Choroid plexus epithelial cell (primary cell): ENCODE results near the gene KLHL26.

Source experiments
- DNase-seq: peaks from one replicate; pipeline ENCODE4 v3.0.0-alpha.2; 2010; ENCODE audit warnings: low read depth
- H3K4me3 ChIP-seq: 2 replicates; pipeline ENCODE4 v1.5.1; 2011; ENCODE audit warnings: low read depth, mild to moderate bottlenecking, control low read depth, low read length, moderate library complexity
- CTCF ChIP-seq: conservative IDR thresholded peaks from 2 replicates; pipeline ENCODE4 v1.5.1; 2011; ENCODE audit warnings: low read depth, mild to moderate bottlenecking, control low read depth, inconsistent platforms, low read length, moderate library complexity

Gene KLHL26

GRCh38 chr19:18620311-18620710 lies 16.5 kb upstream of the KLHL26 start:
- no peak overlapping the region for H3K4me3 ChIP-seq
- TF ChIP-seq CTCF, result no peak
- no peak for DNase-seq

GRCh38 chr19:18620902-18621301 lies 15.9 kb upstream of the KLHL26 start:
- no peak for DNase-seq
- H3K4me3 ChIP-seq, result no peak overlapping the region
- no peak for TF ChIP-seq CTCF

- TF ChIP-seq CTCF, result no peak
These were observed 9.9 kb upstream of the KLHL26 start for GRCh38 chr19:18626906-18627305.

GRCh38 chr19:18629166-18630088 lies 7.4 kb upstream of the KLHL26 start:
- peak; percentile 46 for DNase-seq
- no peak for TF ChIP-seq CTCF

More at GRCh38 chr19:18626906-18627305, 9.9 kb upstream of the KLHL26 start:
- H3K4me3 ChIP-seq, result no peak overlapping the region
- peak; percentile 60 for DNase-seq

GRCh38 chr19:18633321-18633720 lies 3.5 kb upstream of the KLHL26 start:
- DNase-seq, result no peak
- H3K4me3 ChIP-seq, result no peak overlapping the region
- TF ChIP-seq CTCF, result no peak

More at GRCh38 chr19:18629166-18630088, 7.4 kb upstream of the KLHL26 start:
- no peak overlapping the region for H3K4me3 ChIP-seq

GRCh38 chr19:18634612-18635297 lies 2.1 kb upstream of the KLHL26 start:
- no peak for TF ChIP-seq CTCF
- DNase-seq, result peak; percentile 72
- H3K4me3 ChIP-seq, result no peak overlapping the region

- no peak for TF ChIP-seq CTCF
- no peak overlapping the region for H3K4me3 ChIP-seq
- no peak for DNase-seq
These were observed 1.0 kb upstream of the KLHL26 start for GRCh38 chr19:18635831-18636182.
